Ishikawa (cell line): Measurements from ENCODE around the gene COA3.

ENCODE experiments used
- CEBPB ChIP-seq: IDR thresholded peaks from 2 replicates; pipeline ENCODE4 v1.6.1; 2012
- CREB1 ChIP-seq: IDR thresholded peaks from 2 replicates; pipeline ENCODE4 v1.6.1; 2012; ENCODE audit warnings: low read depth
- EGR1 ChIP-seq: IDR thresholded peaks from 2 replicates; pipeline ENCODE4 v1.6.1; 2012
- EP300 ChIP-seq: IDR thresholded peaks from 2 replicates; pipeline ENCODE4 v1.6.1; 2012; ENCODE audit warnings: borderline replicate concordance
- FOXM1 ChIP-seq: IDR thresholded peaks from 2 replicates; pipeline ENCODE4 v1.6.1; 2012; ENCODE audit warnings: low read depth, borderline replicate concordance
- NFIC ChIP-seq: IDR thresholded peaks from 2 replicates; pipeline ENCODE4 v1.6.1; 2012
- RAD21 ChIP-seq: IDR thresholded peaks from 2 replicates; pipeline ENCODE4 v1.6.1; 2012; ENCODE audit warnings: low read depth
- TAF1 ChIP-seq: IDR thresholded peaks from 2 replicates; pipeline ENCODE4 v1.6.1; 2012; ENCODE audit warnings: low read depth, mild to moderate bottlenecking
- TCF12 ChIP-seq: IDR thresholded peaks from 2 replicates; pipeline ENCODE4 v1.6.1; 2012; ENCODE audit warnings: low read depth
- TEAD4 ChIP-seq: IDR thresholded peaks from 2 replicates; pipeline ENCODE4 v1.6.1; 2012
- YY1 ChIP-seq: IDR thresholded peaks from 2 replicates; pipeline ENCODE4 v1.6.1; 2012; ENCODE audit warnings: low read depth
- ZBTB7A ChIP-seq: IDR thresholded peaks from 2 replicates; pipeline ENCODE4 v1.6.1; 2012; ENCODE audit warnings: low read depth
- TF ChIP-seq, protein P1 (sequence below): IDR thresholded peaks from 2 replicates; pipeline ENCODE4 v1.6.1; 2012; ENCODE audit warnings: low read depth, mild to moderate bottlenecking
- TF ChIP-seq, protein P2 (sequence below): IDR thresholded peaks from 2 replicates; pipeline ENCODE4 v1.6.1; 2012
- TF ChIP-seq, protein P3 (sequence below): IDR thresholded peaks from 2 replicates; pipeline ENCODE4 v1.6.1; 2012

Gene COA3, protein sequence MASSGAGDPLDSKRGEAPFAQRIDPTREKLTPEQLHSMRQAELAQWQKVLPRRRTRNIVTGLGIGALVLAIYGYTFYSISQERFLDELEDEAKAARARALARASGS

DNA sequence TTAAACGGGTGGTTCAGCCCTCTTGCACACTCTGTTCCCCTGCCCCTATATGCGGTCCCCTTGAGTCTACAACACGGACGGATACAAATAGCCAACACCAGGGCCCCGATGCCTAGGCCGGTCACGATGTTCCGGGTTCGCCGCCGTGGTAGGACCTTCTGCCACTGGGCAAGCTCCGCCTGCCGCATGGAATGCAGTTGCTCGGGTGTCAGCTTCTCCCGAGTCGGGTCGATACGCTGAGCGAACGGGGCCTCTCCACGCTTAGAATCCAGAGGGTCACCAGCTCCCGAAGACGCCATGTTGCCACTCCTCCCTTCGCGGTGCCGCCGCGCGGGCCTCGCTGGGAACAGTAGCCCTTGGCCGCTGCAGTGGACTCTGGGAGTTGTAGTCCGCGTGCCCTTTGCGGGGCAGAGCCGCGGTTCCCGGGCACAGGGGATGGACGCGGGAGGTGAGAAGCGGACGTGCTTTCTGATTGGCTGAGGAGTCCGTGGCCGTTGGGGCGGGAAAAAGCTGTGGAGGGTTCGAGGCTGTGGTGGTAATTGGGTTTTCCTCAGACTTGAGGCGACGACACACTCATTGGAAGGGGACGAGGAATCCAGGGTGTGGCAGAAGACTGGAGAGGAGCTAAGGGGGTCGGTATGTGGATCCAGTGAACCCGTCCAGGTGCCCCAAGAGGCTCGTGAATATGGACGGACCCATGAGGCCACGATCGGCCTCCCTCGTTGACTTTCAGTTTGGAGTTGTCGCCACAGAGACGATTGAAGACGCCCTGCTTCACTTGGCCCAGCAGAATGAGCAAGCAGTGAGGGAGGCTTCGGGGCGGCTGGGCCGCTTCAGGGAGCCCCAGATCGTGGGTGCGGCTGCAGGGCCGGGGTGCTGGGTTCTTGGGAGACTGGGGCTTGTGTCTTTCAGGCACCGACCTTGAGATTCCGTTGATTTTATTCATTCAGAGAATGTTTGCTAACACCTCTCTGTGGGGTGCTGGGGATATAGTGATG, at the start of gene COA3, which contains the start of gene CNTD1:
TSS of gene COA3 (minus strand) at position 322 of the 998 bp plus-strand sequence. CDS start at position 299, 23 bp downstream.
TSS of gene CNTD1 (plus strand) at position 479 of the 998 bp plus-strand sequence. CDS start at position 686, 207 bp downstream.
- TF ChIP-seq, protein P1, sequence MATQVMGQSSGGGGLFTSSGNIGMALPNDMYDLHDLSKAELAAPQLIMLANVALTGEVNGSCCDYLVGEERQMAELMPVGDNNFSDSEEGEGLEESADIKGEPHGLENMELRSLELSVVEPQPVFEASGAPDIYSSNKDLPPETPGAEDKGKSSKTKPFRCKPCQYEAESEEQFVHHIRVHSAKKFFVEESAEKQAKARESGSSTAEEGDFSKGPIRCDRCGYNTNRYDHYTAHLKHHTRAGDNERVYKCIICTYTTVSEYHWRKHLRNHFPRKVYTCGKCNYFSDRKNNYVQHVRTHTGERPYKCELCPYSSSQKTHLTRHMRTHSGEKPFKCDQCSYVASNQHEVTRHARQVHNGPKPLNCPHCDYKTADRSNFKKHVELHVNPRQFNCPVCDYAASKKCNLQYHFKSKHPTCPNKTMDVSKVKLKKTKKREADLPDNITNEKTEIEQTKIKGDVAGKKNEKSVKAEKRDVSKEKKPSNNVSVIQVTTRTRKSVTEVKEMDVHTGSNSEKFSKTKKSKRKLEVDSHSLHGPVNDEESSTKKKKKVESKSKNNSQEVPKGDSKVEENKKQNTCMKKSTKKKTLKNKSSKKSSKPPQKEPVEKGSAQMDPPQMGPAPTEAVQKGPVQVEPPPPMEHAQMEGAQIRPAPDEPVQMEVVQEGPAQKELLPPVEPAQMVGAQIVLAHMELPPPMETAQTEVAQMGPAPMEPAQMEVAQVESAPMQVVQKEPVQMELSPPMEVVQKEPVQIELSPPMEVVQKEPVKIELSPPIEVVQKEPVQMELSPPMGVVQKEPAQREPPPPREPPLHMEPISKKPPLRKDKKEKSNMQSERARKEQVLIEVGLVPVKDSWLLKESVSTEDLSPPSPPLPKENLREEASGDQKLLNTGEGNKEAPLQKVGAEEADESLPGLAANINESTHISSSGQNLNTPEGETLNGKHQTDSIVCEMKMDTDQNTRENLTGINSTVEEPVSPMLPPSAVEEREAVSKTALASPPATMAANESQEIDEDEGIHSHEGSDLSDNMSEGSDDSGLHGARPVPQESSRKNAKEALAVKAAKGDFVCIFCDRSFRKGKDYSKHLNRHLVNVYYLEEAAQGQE: no peak
- peak; percentile 76 for TF ChIP-seq TCF12
- TF ChIP-seq CREB1: no peak
- TF ChIP-seq EP300: no peak
- no peak for TF ChIP-seq RAD21
- TF ChIP-seq NFIC: no peak
- TF ChIP-seq YY1: peak; percentile 93
- no peak for TF ChIP-seq FOXM1
- TF ChIP-seq, protein P2, sequence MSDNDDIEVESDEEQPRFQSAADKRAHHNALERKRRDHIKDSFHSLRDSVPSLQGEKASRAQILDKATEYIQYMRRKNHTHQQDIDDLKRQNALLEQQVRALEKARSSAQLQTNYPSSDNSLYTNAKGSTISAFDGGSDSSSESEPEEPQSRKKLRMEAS: peak; percentile 99
- TF ChIP-seq CEBPB: no peak
- TF ChIP-seq TEAD4: peak; percentile 13; the same call in 1 of the 2 replicates
- TF ChIP-seq EGR1: no peak
- TF ChIP-seq, protein P3, sequence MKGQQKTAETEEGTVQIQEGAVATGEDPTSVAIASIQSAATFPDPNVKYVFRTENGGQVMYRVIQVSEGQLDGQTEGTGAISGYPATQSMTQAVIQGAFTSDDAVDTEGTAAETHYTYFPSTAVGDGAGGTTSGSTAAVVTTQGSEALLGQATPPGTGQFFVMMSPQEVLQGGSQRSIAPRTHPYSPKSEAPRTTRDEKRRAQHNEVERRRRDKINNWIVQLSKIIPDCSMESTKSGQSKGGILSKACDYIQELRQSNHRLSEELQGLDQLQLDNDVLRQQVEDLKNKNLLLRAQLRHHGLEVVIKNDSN: peak; percentile 19; the same call in 1 of the 2 replicates
- peak; percentile 83 for TF ChIP-seq TAF1
- TF ChIP-seq ZBTB7A: no peak

DNA sequence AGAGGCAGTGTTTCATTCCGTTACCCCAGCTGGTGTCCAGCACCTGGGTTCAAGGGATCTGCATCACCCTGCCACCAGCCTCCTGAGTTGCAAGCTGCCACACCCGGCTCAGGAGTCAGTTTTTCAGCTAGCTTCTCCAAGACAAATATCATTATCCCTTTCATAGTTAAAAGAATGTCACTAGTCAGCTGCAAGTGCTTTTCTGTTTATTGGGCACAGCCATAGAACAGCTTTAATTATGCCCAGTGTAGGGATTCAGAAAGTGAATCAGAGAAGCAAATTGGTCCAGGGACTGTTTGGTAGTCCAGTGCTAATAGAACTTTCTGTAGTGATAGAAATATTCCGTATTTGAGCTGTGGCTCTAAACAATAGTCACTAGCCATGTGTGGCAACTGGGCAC, 49.6 kb upstream of the COA3 start:
- TF ChIP-seq ZBTB7A (no peak), CEBPB (no peak), CREB1 (no peak), NFIC (no peak), EGR1 (no peak), RAD21 (no peak), EP300 (no peak), YY1 (no peak)
- TF ChIP-seq, protein P1: no peak

DNA sequence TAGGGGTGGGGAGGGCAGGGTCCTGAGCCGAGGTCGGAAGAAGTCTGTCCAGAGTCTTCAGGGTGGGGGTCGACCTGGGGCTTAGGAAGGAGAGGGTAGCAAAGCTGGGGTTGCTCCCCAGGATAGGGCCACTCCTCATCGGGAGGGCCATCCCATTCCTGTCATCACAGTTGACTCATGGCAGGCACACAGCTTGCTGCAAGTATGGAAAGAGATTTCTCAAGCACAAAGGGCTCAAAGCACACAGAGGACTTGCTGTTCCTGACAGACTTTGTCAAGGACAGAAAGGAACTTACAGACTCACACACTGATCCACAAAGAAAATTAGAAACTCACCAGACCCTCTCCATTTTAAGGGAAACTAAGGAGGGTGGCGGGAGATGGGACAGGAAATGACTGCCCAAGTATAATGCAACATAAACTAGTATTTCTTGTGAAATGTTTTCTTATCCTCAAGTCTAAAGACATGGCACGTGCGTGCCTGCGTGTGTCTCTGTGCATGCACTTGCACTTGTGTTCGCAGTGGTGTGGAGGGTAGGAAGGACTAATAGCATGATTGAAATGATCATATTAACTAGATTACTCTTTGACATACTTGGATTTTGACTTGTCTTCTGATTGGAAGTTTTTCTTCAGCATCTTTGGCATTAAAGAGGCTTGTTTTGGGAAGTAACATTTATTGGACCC, 48.2 kb upstream of the COA3 start:
- no peak for TF ChIP-seq YY1
- no peak for TF ChIP-seq NFIC
- TF ChIP-seq CEBPB: no peak
- TF ChIP-seq FOXM1: no peak
- no peak for TF ChIP-seq TEAD4
- TF ChIP-seq ZBTB7A: no peak
- TF ChIP-seq, protein P3: no peak
- no peak for TF ChIP-seq EP300
- no peak for TF ChIP-seq CREB1
- TF ChIP-seq RAD21: no peak
- no peak for TF ChIP-seq TAF1
- TF ChIP-seq, protein P2: no peak
- TF ChIP-seq EGR1: no peak
- no peak for TF ChIP-seq TCF12
- TF ChIP-seq, protein P1: no peak
